Measurements from ENCODE around the gene DDX39A.
"Not testable (repeated sequence)": the region's sequence is repeated elsewhere in the genome, so short reads cannot be mapped to it uniquely, and the experiment has no call there.

Gene DDX39A

DNA sequence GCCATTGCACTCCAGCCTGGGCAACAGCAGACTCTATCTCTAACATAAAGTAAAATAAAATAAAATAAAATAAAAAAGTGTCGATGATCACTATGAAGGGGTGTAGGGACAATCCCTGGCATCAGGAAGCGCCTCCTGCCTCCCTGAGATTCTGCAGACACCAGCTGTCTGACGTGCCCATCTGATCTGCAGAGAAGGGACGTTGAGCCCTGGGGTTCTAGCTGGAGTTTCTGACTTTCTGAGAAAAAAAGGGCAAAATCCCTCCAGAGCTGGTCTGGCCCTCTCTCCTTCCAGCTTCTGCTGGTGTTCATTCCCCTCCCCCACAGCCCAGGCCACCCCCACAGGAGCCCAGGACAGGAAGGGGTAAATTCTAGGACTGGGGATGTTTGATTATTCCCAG is 40.3 kb downstream of the DDX39A start:
- Histone ChIP-seq H4K20me1 (ENCODE audit: insufficient read depth) (no peaks in the 10 kb centered on the region), H3K9ac (no peak overlapping the region), H3K4me3 (IDR thresholded peaks at IDR 0.05; ENCODE audit: insufficient read depth, low read depth, low read length) (no peak overlapping the region), H3K4me1 (ENCODE audit: low read depth, poor library complexity, severe bottlenecking) (no peaks in the 10 kb centered on the region), H3K36me3 (ENCODE audit: insufficient read depth) (no peaks in the 10 kb centered on the region), H3K79me2 (ENCODE audit: insufficient read depth, low read depth) (no peaks in the 10 kb centered on the region), H2AFZ (ENCODE audit: low read depth) (no peak overlapping the region), H3K4me2 (no peak overlapping the region), H3K27me3 (ENCODE audit: insufficient read depth, low read depth) (peaks cover 13% of the 10 kb centered on the region; the same call in 1 of the 2 replicates), H3K27ac (no peak overlapping the region)
- no peak for TF ChIP-seq CTCF (conservative IDR thresholded peaks at IDR 0.05; ENCODE audit: low read depth, low read length)

DNA sequence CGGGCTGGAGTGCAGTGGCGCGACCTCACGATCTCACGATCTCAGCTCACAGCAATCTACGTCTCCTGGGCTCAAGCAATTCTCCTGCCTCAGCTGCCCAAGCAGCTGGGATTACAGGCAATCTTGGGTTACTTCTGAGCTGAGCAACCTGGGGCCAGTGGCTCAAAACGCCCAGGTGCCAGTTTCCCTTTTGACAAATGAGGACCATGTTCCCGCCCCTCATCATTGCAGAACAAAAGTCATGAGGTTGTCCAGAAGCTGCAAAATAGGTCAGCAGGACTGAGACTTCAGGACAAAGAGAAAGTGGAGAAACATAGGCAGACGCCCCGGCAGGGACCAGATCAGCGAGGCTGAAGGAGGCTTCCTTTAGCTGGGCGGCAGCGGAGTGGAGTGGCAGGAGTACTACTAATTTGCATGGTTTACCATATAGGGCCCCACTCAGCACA is 41.2 kb downstream of the DDX39A start:
- H3K9ac ChIP-seq, result no peak overlapping the region
- H3K36me3 ChIP-seq (ENCODE audit: insufficient read depth), result no peaks in the 10 kb centered on the region
- no peak overlapping the region for H3K27ac ChIP-seq
- TF ChIP-seq CTCF (conservative IDR thresholded peaks at IDR 0.05; ENCODE audit: low read depth, low read length), result no peak
- no peaks in the 10 kb centered on the region for H3K4me1 ChIP-seq (ENCODE audit: low read depth, poor library complexity, severe bottlenecking)
- H2AFZ ChIP-seq (ENCODE audit: low read depth), result no peak overlapping the region
- peaks cover 4% of the 10 kb centered on the region; the same call in 1 of the 2 replicates for H3K27me3 ChIP-seq (ENCODE audit: insufficient read depth, low read depth)
- H3K4me3 ChIP-seq (IDR thresholded peaks at IDR 0.05; ENCODE audit: insufficient read depth, low read depth, low read length), result no peak overlapping the region
- no peak overlapping the region for H3K4me2 ChIP-seq
- no peaks in the 10 kb centered on the region for H3K79me2 ChIP-seq (ENCODE audit: insufficient read depth, low read depth)
- H4K20me1 ChIP-seq (ENCODE audit: insufficient read depth), result no peaks in the 10 kb centered on the region

DNA sequence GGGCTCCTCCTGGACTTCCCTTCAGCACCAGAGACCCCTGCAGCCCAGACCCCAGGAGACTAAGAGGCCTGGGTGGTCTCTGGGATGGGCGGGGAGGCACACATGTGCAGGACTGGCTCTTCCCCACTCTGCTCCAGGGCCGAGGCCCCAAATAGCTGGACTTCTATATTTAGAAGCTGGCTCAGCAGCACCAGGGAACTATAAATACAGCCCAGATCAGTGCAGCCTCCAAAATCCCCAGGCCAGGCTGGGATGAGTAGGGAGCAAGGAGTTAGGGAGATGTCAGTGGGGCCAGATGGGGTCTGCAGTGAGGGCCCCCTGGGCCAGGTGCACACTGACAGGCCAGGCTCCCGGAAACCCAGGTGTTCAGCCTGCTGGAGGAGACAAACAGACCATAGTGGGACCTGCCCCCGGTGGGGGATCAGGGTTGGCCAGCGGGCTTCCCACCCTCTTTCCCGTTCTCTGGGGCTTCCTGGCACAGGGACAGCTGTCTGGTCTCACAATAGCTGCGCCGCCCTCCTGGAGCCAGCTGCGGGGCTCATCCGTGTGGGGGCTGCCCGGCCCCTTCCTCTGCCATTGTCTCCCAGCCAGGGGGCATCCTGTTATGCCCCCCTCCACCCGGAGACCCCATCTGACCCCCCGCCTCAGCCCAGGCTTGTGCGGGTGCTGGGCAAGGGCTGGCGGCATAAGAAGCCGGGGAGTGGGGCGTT is 43.4 kb downstream of the DDX39A start:
- Histone ChIP-seq H2AFZ (ENCODE audit: low read depth) (no peak overlapping the region), H3K9ac (no peak overlapping the region), H3K36me3 (ENCODE audit: insufficient read depth) (no peaks in the 10 kb centered on the region), H3K27ac (no peak overlapping the region), H3K79me2 (ENCODE audit: insufficient read depth, low read depth) (no peaks in the 10 kb centered on the region), H3K4me1 (ENCODE audit: low read depth, poor library complexity, severe bottlenecking) (no peaks in the 10 kb centered on the region), H3K4me2 (no peak overlapping the region), H3K4me3 (IDR thresholded peaks at IDR 0.05; ENCODE audit: insufficient read depth, low read depth, low read length) (no peak overlapping the region), H3K27me3 (ENCODE audit: insufficient read depth, low read depth) (peaks cover 2% of the 10 kb centered on the region; the same call in 1 of the 2 replicates), H4K20me1 (ENCODE audit: insufficient read depth) (no peaks in the 10 kb centered on the region)
- TF ChIP-seq CTCF (conservative IDR thresholded peaks at IDR 0.05; ENCODE audit: low read depth, low read length), result no peak

- Histone ChIP-seq H3K4me3 (IDR thresholded peaks at IDR 0.05; ENCODE audit: insufficient read depth, low read depth, low read length) (no peak overlapping the region), H4K20me1 (ENCODE audit: insufficient read depth) (no peaks in the 10 kb centered on the region), H3K27me3 (ENCODE audit: insufficient read depth, low read depth) (peaks cover 4% of the 10 kb centered on the region; the same call in 1 of the 2 replicates), H3K79me2 (ENCODE audit: insufficient read depth, low read depth) (no peaks in the 10 kb centered on the region), H3K4me1 (ENCODE audit: low read depth, poor library complexity, severe bottlenecking) (no peaks in the 10 kb centered on the region), H3K36me3 (ENCODE audit: insufficient read depth) (no peaks in the 10 kb centered on the region), H2AFZ (ENCODE audit: low read depth) (no peak overlapping the region), H3K4me2 (no peak overlapping the region), H3K9ac (no peak overlapping the region), H3K27ac (no peak overlapping the region)
- no peak for TF ChIP-seq CTCF (conservative IDR thresholded peaks at IDR 0.05; ENCODE audit: low read depth, low read length)
Observed at GRCh38 chr19:14375055-14375581, 44.0 kb downstream of the DDX39A start.

DNA sequence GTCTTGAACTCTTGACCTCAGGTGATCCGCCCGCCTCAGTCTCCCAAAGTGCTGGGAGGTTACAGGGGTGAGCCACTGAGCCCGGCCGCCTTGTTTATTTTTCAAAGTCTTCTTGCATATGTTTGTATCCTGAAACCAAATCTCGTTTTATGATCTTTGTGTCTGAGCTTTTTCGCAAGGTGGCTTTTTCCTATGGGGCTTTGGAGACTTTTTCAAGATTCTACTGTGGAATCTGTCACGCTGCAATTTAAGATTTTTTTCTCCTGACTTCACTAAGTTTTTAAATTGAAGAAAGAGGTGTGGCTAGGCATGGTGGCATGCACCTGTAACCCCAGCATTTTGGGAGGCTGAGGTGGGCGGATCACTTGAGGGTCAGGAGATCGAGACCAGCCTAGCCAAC is 44.8 kb downstream of the DDX39A start:
- H2AFZ ChIP-seq (ENCODE audit: low read depth); H3K36me3 ChIP-seq (ENCODE audit: insufficient read depth); H3K79me2 ChIP-seq (ENCODE audit: insufficient read depth, low read depth); H3K4me2 ChIP-seq; H4K20me1 ChIP-seq (ENCODE audit: insufficient read depth); H3K27me3 ChIP-seq (ENCODE audit: insufficient read depth, low read depth); H3K4me3 ChIP-seq (IDR thresholded peaks at IDR 0.05; ENCODE audit: insufficient read depth, low read depth, low read length); H3K4me1 ChIP-seq (ENCODE audit: low read depth, poor library complexity, severe bottlenecking); H3K9ac ChIP-seq; H3K27ac ChIP-seq: not testable (repeated sequence)

GRCh38 chr19:14372384-14373077 is 46.6 kb downstream of the DDX39A start:
- H3K36me3 ChIP-seq (ENCODE audit: insufficient read depth); H3K9ac ChIP-seq; H3K4me3 ChIP-seq (IDR thresholded peaks at IDR 0.05; ENCODE audit: insufficient read depth, low read depth, low read length); H3K4me2 ChIP-seq; H3K27ac ChIP-seq; H3K4me1 ChIP-seq (ENCODE audit: low read depth, poor library complexity, severe bottlenecking); H4K20me1 ChIP-seq (ENCODE audit: insufficient read depth); H2AFZ ChIP-seq (ENCODE audit: low read depth); H3K27me3 ChIP-seq (ENCODE audit: insufficient read depth, low read depth); H3K79me2 ChIP-seq (ENCODE audit: insufficient read depth, low read depth): not testable (repeated sequence)
